HG03378 (cell line): ENCODE results near the gene DCTN2.
"Not testable (repeated sequence)": the region's sequence is repeated elsewhere in the genome, so short reads cannot be mapped to it uniquely, and the experiment has no call there.

ENCODE experiments used
- ATAC-seq: cut with Tn5 transposase; IDR thresholded peaks from one replicate; pipeline ENCODE4 v1.9.1; 2021; ENCODE audit warnings: mild to moderate bottlenecking, moderate library complexity; ENCODE audit not compliant: unreplicated experiment

Gene DCTN2

GRCh38 chr12:57517187-57517586, 29.8 kb downstream of the DCTN2 start:
- ATAC-seq: no peak

GRCh38 chr12:57516617-57517153, 30.3 kb downstream of the DCTN2 start:
- no peak for ATAC-seq

- no peak for ATAC-seq
Observed at GRCh38 chr12:57515934-57516541, 31.0 kb downstream of the DCTN2 start.

- no peak for ATAC-seq
Observed at GRCh38 chr12:57515408-57515933, 31.5 kb downstream of the DCTN2 start.

- no peak for ATAC-seq
Observed at GRCh38 chr12:57514720-57515407, 32.1 kb downstream of the DCTN2 start.

- ATAC-seq: not testable (repeated sequence)
Observed at GRCh38 chr12:57514246-57514645, 32.7 kb downstream of the DCTN2 start.

- not testable (repeated sequence) for ATAC-seq
Observed at GRCh38 chr12:57513677-57514076, 33.3 kb downstream of the DCTN2 start.

GRCh38 chr12:57513266-57513665, 33.7 kb downstream of the DCTN2 start:
- no peak for ATAC-seq

GRCh38 chr12:57512665-57513064, 34.3 kb downstream of the DCTN2 start:
- ATAC-seq: no peak

- no peak for ATAC-seq
Observed at GRCh38 chr12:57511588-57512325, 35.2 kb downstream of the DCTN2 start.

- no peak for ATAC-seq
Observed at GRCh38 chr12:57511161-57511560, 35.8 kb downstream of the DCTN2 start.

- not testable (repeated sequence) for ATAC-seq
Observed at GRCh38 chr12:57507796-57508195, 39.2 kb downstream of the DCTN2 start.

- not testable (repeated sequence) for ATAC-seq
Observed at GRCh38 chr12:57506541-57506940, 40.5 kb downstream of the DCTN2 start.

GRCh38 chr12:57502311-57502969, 44.6 kb downstream of the DCTN2 start:
- not testable (repeated sequence) for ATAC-seq

GRCh38 chr12:57500213-57500612, 46.8 kb downstream of the DCTN2 start:
- ATAC-seq: no peak

GRCh38 chr12:57498571-57498970, 48.4 kb downstream of the DCTN2 start:
- ATAC-seq: no peak

GRCh38 chr12:57498132-57498502, 48.9 kb downstream of the DCTN2 start:
- ATAC-seq: no peak

- no peak for ATAC-seq
Observed at GRCh38 chr12:57497223-57498131, 49.5 kb downstream of the DCTN2 start.

- no peak for ATAC-seq
Observed at GRCh38 chr12:57496822-57497221, 50.2 kb downstream of the DCTN2 start.
